ENCODE results near the gene KCNH4. TPM values are rescaled to one million over a fixed set of nuclear protein-coding genes. Genes with fewer than 3 reads are reported as not detected.

Gene KCNH4
- total and polyA plus RNA-seq, 2 experiments from 2014 or later, result not detected

GRCh38 chr17:42192189-42193126 is 11.5 kb upstream of the KCNH4 start:
- H3K4me1 ChIP-seq (ENCODE audit: low read depth), result no peaks in the 10 kb centered on the region
- no peak overlapping the region for H3K27ac ChIP-seq
- no peak for TF ChIP-seq CTCF (IDR thresholded peaks at IDR 0.05; ENCODE audit: low read depth, low read length)
- no peak for DNase-seq (ENCODE audit: low read depth in 1 of 2, low spot score in 1 of 2)
- H3K27me3 ChIP-seq, result no peaks in the 10 kb centered on the region
- H3K4me3 ChIP-seq, result no peak overlapping the region
- H3K36me3 ChIP-seq, result no peaks in the 10 kb centered on the region
- H3K9me3 ChIP-seq (ENCODE audit: low read depth), result no peaks in the 10 kb centered on the region

- Histone ChIP-seq H3K4me1 (ENCODE audit: low read depth) (no peaks in the 10 kb centered on the region), H3K9me3 (ENCODE audit: low read depth) (no peaks in the 10 kb centered on the region), H3K27ac (no peak overlapping the region), H3K36me3 (no peaks in the 10 kb centered on the region), H3K4me3 (no peak overlapping the region), H3K27me3 (no peaks in the 10 kb centered on the region)
- DNase-seq (ENCODE audit: low read depth in 1 of 2, low spot score in 1 of 2), result no peak
- no peak for TF ChIP-seq CTCF (IDR thresholded peaks at IDR 0.05; ENCODE audit: low read depth, low read length)
These were observed 10.3 kb upstream of the KCNH4 start for GRCh38 chr17:42191275-42191608.

GRCh38 chr17:42190491-42191274 is 9.7 kb upstream of the KCNH4 start:
- DNase-seq (ENCODE audit: low read depth in 1 of 2, low spot score in 1 of 2), result no peak
- no peaks in the 10 kb centered on the region for H3K9me3 ChIP-seq (ENCODE audit: low read depth)
- H3K27me3 ChIP-seq, result no peaks in the 10 kb centered on the region
- peaks cover 4% of the 10 kb centered on the region for H3K4me1 ChIP-seq (ENCODE audit: low read depth)
- H3K4me3 ChIP-seq, result no peak overlapping the region
- H3K36me3 ChIP-seq, result no peaks in the 10 kb centered on the region
- no peak overlapping the region for H3K27ac ChIP-seq
- TF ChIP-seq CTCF (IDR thresholded peaks at IDR 0.05; ENCODE audit: low read depth, low read length), result no peak

- H3K9me3 ChIP-seq (ENCODE audit: low read depth), result no peaks in the 10 kb centered on the region
- H3K27me3 ChIP-seq, result no peaks in the 10 kb centered on the region
- no peak for TF ChIP-seq CTCF (IDR thresholded peaks at IDR 0.05; ENCODE audit: low read depth, low read length)
- no peaks in the 10 kb centered on the region for H3K36me3 ChIP-seq
- peaks cover 9% of the 10 kb centered on the region for H3K4me1 ChIP-seq (ENCODE audit: low read depth)
- no peak for DNase-seq (ENCODE audit: low read depth in 1 of 2, low spot score in 1 of 2)
- H3K4me3 ChIP-seq, result no peak overlapping the region
- no peak overlapping the region for H3K27ac ChIP-seq
These were observed 8.7 kb upstream of the KCNH4 start for GRCh38 chr17:42189651-42189965.

- Histone ChIP-seq H3K36me3 (no peaks in the 10 kb centered on the region), H3K27ac (no peak overlapping the region), H3K4me1 (ENCODE audit: low read depth) (peaks cover 9% of the 10 kb centered on the region), H3K27me3 (no peaks in the 10 kb centered on the region), H3K4me3 (no peak overlapping the region), H3K9me3 (ENCODE audit: low read depth) (no peaks in the 10 kb centered on the region)
- TF ChIP-seq CTCF (IDR thresholded peaks at IDR 0.05; ENCODE audit: low read depth, low read length), result no peak
- no peak for DNase-seq (ENCODE audit: low read depth in 1 of 2, low spot score in 1 of 2)
These were observed 8.1 kb upstream of the KCNH4 start for GRCh38 chr17:42188749-42189650.
